Kidney capillary endothelial cell (primary cell): Measurements from ENCODE around the gene PLCH1.
"Not testable (repeated sequence)": the region's sequence is repeated elsewhere in the genome, so short reads cannot be mapped to it uniquely, and the experiment has no call there.

ENCODE experiments used
- DNase-seq: peaks from one replicate; pipeline ENCODE4 v3.0.0-alpha.2; 2018; ENCODE audit warnings: low spot score

PLCH1 gene

GRCh38 chr3:155643581-155644165, 101.2 kb downstream of the PLCH1 start:
- no peak for DNase-seq

GRCh38 chr3:155641956-155642355, 102.9 kb downstream of the PLCH1 start:
- DNase-seq = no peak

DNA sequence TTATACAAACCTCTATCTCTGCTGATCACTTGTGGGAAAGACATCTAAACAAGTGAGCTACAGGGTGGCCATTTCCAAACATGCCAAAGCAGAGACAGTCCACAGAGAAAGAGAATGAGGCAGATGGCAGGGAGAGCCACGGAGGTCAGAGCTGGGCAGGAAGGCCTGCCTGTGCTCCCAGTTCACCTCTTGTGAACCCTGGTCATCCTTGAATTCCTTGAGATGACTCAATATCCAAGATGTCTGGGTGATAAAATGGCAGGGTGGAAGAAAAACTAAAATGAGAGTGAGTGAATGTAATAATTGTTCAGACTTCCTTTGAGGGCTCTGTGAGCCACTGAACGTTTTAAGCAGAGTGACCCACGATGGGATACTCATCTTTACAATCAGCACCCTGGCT, 104.8 kb downstream of the PLCH1 start:
- no peak for DNase-seq

GRCh38 chr3:155639462-155640055, 105.3 kb downstream of the PLCH1 start:
- no peak for DNase-seq

DNA sequence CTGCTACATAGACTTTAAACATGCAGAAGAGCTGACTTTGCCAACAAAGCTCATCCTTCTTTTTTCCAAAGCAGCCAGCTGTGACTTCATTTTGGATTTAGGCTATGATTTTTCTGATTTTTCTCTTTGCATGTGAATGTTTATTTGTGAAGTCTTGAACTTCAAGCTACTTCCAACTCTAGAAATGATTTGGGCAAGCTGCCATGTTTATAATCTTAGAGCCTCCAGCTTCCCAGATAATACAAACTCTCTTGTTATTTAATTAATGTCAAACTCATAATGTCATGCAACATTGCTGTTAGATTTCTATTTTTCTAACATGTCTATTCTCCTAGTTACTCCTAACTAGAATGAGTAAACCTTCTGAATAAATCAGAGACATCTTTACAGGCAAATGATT, 106.4 kb downstream of the PLCH1 start:
- not testable (repeated sequence) for DNase-seq

DNA sequence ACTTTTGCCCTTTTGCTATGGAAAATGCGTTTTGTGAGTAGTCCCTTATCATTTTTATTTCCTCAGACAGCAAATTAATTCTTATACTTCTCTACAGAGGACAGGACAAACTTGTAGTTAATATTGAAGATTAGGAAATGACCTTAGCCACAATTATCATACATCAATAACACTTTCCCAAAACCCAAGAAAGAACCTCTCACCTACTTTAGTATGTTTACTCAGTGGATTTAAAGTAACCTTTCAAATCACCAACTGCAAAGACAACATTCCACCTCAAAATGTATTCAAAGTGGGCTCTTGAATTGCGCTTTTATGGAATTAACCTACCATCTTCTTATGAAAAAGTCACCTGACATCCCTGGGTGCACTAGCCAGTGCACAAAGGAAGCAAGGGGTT, 107.3 kb downstream of the PLCH1 start:
- DNase-seq = no peak

GRCh38 chr3:155635056-155635455, 109.8 kb downstream of the PLCH1 start:
- DNase-seq = no peak

- DNase-seq = no peak
Measured at GRCh38 chr3:155634121-155634719, 110.7 kb downstream of the PLCH1 start.

- no peak for DNase-seq
Measured at GRCh38 chr3:155631323-155632019, 113.4 kb downstream of the PLCH1 start.

DNA sequence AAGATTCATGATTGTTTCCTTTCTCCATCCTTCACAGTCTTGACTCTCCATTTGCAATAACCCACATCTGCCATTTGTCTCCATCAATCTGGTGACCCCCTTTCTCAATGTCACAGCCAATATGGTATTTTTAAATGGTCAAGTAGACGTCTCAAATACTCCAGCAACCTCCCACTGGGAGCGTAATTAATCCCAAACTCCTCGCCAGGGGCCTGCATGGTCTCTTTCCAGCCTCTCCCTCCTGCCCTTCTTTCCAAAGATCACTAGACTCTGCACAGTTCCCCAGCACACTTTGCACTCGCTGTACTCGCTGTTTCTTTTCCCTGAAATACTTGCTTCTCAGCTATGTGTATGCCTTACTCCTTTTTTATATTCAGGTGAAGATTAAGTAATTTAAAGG, 115.3 kb downstream of the PLCH1 start:
- DNase-seq = no peak

- DNase-seq = no peak
Measured at GRCh38 chr3:155629056-155629455, 115.8 kb downstream of the PLCH1 start.

- DNase-seq = not testable (repeated sequence)
Measured at GRCh38 chr3:155622647-155623046, 122.2 kb downstream of the PLCH1 start.

- not testable (repeated sequence) for DNase-seq
Measured at GRCh38 chr3:155620552-155620951, 124.3 kb downstream of the PLCH1 start.

GRCh38 chr3:155619118-155619915, 125.6 kb downstream of the PLCH1 start:
- DNase-seq = no peak

GRCh38 chr3:155618543-155618942, 126.3 kb downstream of the PLCH1 start:
- DNase-seq = no peak

- DNase-seq = no peak
Measured at GRCh38 chr3:155617346-155617925, 127.4 kb downstream of the PLCH1 start.

DNA sequence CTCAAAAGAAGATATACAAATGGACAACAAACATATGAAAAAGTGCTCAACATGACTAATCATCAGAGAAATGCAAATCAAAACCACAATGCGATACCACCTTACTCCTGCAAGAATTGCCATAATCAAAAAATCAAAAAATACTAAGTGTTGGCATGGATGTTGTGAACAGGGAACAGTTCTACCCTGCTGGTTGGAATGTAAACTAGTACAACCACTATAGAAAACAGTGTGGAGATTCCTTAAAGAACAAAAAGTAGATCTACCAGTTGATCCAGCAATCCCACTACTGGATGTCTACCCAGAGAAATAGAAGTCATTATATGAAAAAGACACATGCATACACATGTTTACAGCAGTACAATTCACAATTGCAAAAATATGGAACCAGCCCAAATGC, 129.7 kb downstream of the PLCH1 start:
- DNase-seq = not testable (repeated sequence)

GRCh38 chr3:155614410-155614809, 130.5 kb downstream of the PLCH1 start:
- DNase-seq = not testable (repeated sequence)

GRCh38 chr3:155611456-155611855, 133.4 kb downstream of the PLCH1 start:
- DNase-seq = no peak

GRCh38 chr3:155609586-155609985, 135.3 kb downstream of the PLCH1 start:
- DNase-seq = no peak

DNA sequence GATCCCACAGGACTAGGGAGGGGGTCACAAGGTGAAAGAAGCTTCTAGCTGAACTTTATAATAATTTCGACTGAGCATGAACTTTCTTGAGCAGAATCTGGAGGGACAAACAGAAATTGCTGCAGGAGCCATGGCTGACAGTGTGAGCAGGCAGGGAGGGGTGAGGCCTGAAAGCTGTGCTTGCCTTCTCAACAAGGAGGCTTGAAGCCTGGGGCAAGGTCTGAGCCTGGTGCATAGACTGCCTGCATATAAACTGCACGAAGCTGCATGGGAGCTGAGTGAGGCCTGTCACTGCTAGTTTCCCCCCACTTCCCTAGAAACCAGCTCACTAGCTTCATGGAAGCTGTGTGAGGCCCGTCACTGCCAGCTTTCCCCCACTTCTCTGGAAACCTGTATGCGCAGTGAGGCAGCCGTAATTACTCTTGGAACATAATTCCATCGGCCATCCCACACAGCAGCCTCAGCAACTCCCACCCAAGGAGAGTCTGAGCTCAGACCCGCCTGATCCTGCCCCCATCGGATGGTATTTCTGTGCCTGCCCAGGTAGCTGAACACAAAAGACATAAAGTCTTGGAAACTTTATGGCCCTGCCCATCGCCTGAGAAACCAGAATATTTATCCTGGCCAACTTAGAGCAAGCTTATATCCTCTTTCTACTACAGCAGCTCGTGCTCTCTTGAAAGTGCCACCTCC, 136.5 kb downstream of the PLCH1 start:
- no peak for DNase-seq
